Heart left ventricle (tissue), 13 donors: ENCODE data around the gene TRAPPC1.

Source experiments
- CTCF ChIP-seq, 12 donors: fragments of 200-600 bp; sonication (generic) in 4 of 12; IDR thresholded peaks; one replicate each; pipeline versions ENCODE4 v1.5.0 to v1.8.0; 2018 to 2022; ENCODE audit warnings: antibody characterized with exemption in 12 of 12, mild to moderate bottlenecking in 5 of 12
- POLR2A ChIP-seq, 2 donors: fragments of 450-650 bp; IDR thresholded peaks; one replicate each; pipeline ENCODE4 v1.6.1; 2017; ENCODE audit warnings: antibody characterized with exemption in 2 of 2, mild to moderate bottlenecking in 2 of 2, moderate library complexity in 2 of 2
- donor health status: ischemic (EF 13 %, LVEDD 7.1; RV severe dilation, severe dysfunction).
- donor health status: DM: no; HTN: yes; CAD: no.
- donor health status: DM: no; HTN: no; CAD: no.
- donor health status: ischemic (EF 25% LVEDD 6.9; RV normal size, moderate dysfunction).
- donor health status: ischemic (EF 25% LVEDD 5.7; RV mildly dilated, moderate dysfunction).
- donor health status: ischemic (EF 35%, LVEDD 5.7; RV mildly dilated, moderate dysfunction).
- donor health status: nonischemic (EF 11% LVEDD 7.7; RV severe dilation, severe dysfunction).
- donor health status: DM: yes; HTN: yes; CAD: no.
- donor health status: PGD.
- donor health status: ischemic (EF 29% LVEDD 5.4; RV normal size, mild dysfunction).
- donor health status: nonischemic (EF 23%, LVEDD 6.1; RV moderate dilation, normal function).

- TF ChIP-seq POLR2A (IDR thresholded peaks at IDR 0.05) (no peak), CTCF (IDR thresholded peaks at IDR 0.05) (no peak)
Observed at GRCh38 chr17:7945651-7946050, 13.9 kb upstream of the TRAPPC1 start.
